Thyroid gland (tissue), 4 donors: ENCODE measurements around the gene PREP.

ENCODE experiments used
- POLR2A ChIP-seq, 2 donors: fragments of 450-650 bp; IDR thresholded peaks; one replicate each; pipeline ENCODE4 v1.6.1; 2017; ENCODE audit warnings: antibody characterized with exemption in 2 of 2, mild to moderate bottlenecking in 2 of 2, moderate library complexity in 1 of 2
- TF ChIP-seq, protein P1 (sequence below), 6 experiments: fragments of 200-600 bp in 3 of 6; fragments of 450-650 bp in 3 of 6; sonication (generic) in 3 of 6; IDR thresholded peaks; one replicate each; pipeline ENCODE4 v1.5.1; 2016 to 2019; ENCODE audit warnings: antibody characterized with exemption in 6 of 6, mild to moderate bottlenecking in 2 of 6, inconsistent platforms in 1 of 6, moderate library complexity in 1 of 6

DNA sequence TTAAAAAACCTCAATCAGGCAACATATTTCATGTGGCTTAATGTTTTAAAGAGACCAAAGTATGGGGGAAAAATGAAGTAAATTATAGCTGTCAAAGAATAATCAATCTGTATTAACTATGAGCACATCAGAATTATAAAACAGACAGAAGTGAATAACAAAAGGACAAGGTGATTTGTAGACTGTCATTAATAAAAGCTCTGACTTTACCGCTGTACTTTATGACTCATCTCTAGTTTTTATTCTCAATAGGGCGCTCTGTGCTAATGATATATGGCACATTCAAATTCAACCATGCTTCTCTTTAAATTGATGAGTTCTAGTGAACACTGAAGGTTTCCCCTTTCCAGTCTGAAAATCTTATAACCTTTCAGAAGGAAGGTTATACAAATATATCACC, 72.0 kb downstream of the PREP start:
- TF ChIP-seq, protein P1, sequence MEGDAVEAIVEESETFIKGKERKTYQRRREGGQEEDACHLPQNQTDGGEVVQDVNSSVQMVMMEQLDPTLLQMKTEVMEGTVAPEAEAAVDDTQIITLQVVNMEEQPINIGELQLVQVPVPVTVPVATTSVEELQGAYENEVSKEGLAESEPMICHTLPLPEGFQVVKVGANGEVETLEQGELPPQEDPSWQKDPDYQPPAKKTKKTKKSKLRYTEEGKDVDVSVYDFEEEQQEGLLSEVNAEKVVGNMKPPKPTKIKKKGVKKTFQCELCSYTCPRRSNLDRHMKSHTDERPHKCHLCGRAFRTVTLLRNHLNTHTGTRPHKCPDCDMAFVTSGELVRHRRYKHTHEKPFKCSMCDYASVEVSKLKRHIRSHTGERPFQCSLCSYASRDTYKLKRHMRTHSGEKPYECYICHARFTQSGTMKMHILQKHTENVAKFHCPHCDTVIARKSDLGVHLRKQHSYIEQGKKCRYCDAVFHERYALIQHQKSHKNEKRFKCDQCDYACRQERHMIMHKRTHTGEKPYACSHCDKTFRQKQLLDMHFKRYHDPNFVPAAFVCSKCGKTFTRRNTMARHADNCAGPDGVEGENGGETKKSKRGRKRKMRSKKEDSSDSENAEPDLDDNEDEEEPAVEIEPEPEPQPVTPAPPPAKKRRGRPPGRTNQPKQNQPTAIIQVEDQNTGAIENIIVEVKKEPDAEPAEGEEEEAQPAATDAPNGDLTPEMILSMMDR (IDR thresholded peaks at IDR 0.05) = no peak
- TF ChIP-seq POLR2A (IDR thresholded peaks at IDR 0.05) = no peak
